GM21723 (cell line): ENCODE measurements around the gene TSPO.
A peak's percentile ranks its signal among the peaks of the same experiment; 100 is the strongest.
"Not testable (repeated sequence)": the region's sequence is repeated elsewhere in the genome, so short reads cannot be mapped to it uniquely, and the experiment has no call there.

Source experiments
- ATAC-seq: cut with Tn5 transposase; IDR thresholded peaks from one replicate; pipeline ENCODE4 v1.9.1; 2021; ENCODE audit warnings: mild to moderate bottlenecking, moderate library complexity; ENCODE audit not compliant: unreplicated experiment

Gene TSPO

DNA sequence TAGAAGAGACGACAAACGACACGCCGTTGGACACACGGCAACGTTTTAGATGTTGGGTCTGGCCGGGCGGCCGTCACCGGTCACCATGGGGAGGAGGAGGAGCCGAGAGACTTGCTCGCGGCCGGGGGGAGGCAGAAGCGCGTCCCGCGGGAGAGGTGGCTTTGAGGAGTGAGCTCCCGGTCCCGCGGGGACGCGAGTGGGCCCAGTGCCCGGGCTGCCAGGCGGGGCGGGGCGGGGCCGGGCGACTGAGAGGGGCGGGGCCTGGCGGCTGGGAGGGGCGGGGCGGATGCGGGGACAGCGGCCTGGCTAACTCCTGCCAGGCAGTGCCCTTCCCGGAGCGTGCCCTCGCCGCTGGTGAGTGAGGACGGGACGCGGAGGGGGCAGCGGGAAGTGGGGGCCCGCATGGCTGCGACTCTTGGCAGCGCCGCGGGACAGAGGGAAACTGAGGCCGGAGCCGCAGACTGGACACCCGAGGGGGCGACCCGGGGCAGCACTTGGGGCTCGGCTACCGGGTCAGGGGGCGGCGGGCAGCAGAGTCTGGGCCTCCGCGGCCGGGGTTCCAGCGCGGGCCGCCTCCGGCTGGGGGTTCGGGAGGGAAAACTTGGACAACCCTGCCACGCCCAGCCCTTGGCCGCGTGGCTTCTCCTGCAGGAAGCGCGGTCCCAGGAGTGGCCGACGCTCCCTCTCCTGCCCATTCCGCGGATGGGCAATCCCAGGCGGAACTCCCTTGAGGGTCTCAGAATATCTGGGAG lies at the start of gene TSPO:
Gene TSPO (plus strand): TSS at position 309 of the 752 bp plus-strand sequence. CDS start 7,680 bp downstream, outside the sequence.
- ATAC-seq: peak; percentile 46

DNA sequence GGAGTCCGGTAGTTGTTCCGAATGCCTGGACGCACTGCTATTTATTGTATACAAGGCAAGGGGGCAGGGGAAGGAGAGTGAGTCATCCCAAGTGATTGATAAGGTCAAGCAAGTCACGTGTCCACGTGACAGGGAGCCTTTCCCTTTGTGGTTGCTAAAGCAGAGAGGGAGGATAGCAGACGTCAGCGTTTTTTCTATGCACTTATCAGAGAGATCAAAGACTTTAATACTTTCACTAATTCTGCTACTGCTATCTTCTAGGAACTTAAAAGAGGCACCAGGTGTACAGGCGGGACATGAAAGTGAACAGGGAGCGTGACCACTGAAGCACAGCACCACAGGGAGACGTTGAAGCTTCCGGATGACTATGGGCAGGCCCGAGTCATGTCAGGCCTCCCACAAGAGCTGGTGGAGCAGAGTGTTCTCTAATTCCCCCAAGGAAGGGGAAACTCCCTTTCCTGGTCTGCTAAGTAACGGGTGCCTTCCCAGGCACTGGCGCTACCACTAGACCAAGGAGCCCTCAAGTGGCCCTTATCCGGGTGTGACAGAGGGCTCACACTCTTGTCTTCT lies 47.2 kb upstream of the TSPO start:
- ATAC-seq: not testable (repeated sequence)

DNA sequence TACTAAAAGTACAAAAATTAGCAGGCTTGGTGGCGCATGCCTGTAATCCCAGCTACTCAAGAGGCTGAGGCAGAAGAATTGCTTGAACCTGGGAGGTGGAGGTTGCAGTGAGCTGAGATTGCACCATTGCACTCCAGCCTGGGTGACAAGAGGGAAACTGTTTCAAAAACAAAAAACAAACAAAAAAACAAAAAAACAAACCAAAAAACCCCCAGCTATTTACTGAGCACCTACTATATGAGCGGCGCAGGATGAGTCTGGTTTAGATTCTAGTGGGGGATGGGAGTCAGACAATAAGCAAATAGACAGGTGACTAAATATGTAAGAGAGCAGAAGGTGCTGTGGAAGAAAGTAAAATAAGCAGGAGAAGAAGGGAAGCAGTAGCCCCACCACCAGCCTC lies 46.4 kb upstream of the TSPO start:
- ATAC-seq: not testable (repeated sequence)

DNA sequence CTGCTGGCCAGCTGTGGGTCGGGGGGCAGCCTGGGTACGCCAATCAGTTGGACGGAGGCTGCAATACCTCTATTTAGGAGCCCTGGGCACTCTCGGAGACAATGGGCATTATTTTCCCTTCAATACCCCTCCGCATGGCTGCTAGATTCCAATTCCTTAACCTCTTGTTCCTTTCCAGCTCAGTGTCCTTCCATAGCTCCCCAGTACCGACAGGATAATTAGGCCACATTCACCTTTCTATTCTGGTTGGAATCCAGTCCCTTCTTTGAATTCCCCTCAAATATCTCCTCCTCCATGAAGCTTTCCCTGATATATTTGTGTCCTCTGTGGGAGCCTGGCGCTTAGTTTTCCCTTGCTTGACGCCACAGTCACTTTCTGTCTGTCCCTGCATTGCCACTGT lies 45.1 kb upstream of the TSPO start:
- ATAC-seq: no peak

DNA sequence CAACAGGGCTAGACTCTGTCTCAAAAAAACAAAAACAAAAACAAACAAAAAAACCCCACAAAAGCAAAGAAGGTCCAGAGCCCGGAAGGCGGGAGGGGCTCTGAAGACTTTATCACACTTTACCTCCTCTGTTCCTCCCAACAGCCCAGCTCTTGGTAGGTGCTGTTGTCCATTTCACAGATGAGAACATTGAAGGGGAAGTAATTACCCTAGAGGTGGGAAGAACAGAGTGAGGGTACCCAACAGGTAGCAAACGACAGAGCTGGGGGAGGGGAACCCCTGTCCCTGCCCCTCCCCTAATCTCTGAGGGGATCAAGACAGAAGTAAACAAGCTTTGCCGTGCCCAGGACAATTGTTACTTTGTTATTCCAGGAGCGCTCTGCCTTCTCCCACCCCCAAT lies 41.8 kb upstream of the TSPO start:
- no peak for ATAC-seq

DNA sequence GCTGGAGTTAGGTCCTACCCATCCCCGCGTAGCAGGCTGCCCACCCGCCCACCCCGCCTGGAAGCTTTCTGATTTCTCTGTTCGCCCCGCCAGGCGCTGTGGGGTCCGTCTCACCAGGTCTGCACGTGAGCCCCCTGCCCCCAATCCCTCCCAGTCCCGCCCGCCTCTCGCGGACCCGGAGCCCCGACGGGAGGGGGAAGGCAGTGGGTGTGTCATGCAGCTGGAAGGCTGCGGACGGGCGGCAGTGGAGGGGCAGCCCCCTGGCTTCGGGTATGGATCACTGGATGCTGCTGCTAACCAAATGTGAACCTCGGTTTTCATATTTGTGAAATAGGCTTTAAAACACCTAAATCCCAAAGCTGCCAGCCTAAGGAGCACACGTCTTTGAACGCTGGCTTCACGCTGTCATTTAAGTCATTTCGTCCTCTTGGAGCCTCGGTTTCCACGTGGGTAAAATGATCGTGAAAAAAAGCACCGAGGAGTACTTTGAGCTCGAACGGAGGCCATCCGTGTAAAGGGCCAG lies 41.4 kb upstream of the TSPO start:
- no peak for ATAC-seq

DNA sequence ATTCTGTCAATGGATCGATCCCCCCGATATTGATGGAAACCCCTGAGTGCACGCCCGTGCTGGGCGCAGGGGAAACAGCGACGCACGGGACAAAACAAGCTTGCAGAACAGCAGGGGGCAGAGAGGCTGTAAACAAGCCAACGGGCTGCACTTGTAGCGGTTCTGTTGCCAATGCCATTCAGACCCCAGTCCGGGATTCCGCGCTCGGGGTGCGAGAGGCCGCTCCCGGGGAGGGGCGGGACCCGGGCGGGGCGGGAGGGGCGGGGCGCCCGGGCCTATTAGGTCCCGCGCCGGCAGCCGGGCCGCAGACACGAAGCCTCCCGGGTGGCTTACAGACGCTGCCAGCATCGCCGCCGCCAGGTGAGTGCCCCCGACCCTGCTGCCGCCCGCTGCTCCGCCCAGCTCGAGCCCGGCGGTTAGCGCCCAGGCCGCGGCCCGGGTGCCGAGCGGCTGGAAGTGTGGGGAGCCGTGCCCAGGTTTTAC lies 40.9 kb upstream of the TSPO start, which contains the start of gene BIK:
Gene BIK (plus strand): TSS at position 307 of the 483 bp plus-strand sequence. CDS start 13,273 bp downstream, outside the sequence.
- peak; percentile 47 for ATAC-seq

DNA sequence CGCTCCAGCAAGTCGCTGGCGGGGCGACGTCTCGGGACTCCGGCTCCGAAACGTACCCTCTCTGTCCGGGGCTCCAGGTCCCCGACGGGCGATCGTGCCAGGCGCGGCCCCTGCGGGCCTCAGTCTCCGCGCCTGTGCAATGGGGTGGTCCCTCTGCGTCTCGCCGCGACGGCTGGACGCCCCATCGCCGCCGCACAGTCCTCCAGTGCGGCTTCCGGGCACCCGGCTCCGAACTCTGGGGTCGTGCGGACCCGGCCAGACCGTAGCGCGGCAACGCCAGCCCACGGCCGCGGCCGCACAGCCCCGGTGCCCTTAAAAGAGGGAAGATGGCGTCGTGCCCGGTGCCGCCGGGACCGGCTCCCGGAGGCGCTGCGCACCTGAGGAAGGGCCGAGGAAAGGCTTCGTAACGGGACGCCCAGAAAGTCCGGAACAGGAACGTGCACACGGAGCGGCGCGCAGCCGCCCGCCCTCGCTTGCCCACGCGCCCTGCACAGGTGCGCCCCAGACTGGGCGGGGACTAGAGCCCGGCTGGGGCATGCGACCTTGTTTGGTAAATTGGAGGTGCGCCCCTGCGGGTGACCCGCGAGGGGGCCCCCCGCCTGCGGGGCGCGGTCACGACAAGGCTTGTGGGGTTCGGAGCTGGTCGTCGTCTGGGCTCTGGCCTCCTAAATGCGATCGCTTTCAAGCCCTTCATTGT lies 40.3 kb upstream of the TSPO start:
- peak; percentile 67 for ATAC-seq

DNA sequence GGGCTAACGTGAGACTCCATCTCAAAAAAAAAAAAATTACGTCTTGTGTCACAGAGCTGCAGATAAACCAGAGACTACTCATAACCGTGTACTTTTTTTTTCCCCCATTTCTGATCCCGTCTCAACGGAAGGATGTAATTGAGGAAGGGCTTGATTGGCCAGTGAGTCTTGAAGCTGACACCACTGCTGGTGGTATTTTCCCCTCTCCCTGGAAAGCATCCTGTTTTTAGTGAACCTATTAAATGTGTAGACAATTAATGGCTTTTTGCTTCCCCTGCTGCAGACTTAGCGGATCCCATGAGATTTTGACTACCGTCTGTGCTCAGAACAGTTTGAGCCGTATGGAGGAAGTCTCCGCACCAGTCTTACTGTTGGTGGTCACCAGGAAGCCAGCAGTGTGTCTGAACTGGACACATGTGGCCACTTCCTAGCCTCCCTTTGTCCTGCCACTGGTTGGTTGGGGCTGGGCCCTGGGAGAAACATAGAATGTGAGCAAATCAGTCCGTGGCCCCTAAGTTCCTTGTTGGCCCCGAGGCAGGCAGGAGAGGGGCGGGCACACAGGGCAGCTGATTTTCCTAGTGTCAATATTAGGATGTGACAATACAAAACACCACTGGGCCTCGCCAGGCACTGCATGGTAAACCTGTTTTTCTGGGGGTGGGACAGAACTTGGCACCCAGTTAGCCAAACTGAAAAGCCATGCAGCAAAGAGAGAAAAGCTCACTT lies 37.7 kb upstream of the TSPO start:
- no peak for ATAC-seq

DNA sequence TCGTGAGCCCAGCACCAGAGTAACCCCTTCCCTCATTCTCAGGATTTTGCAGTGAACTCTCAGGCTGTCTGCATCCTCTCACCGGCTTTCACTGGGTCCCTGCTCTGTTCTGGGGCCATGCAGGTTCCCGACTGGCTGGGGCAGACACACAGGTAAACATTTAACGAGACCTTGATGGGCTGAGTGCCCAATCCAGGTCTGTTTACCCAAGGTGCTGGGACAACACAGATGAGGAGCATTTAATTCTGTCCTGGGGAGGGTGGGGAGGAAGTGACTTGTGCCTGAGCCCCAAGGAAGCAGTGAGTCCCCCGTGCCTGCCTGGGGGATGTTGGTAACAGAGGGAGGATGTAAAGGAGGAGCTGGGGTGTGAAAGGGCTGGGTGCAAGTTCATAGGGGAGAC lies 36.4 kb upstream of the TSPO start:
- no peak for ATAC-seq

DNA sequence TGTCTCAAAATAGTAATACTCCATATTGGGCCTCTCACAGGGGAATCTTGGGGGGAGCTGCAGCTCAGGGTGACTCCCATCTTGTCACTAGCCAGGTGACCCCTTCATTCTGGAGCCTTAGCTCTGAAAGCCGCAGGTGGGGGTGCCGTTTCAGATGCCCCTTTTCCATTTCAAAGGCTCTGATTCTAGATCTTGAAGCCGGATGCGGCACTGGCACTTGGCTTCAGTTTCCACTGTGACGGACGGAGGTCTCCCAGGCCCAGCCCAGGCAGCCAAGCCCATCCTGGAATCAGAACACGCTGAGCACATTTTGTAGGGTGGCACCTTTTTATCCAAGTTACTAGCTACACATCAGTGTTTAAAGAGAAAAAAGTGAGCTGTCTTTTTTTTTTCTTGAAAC lies 34.4 kb upstream of the TSPO start:
- no peak for ATAC-seq

DNA sequence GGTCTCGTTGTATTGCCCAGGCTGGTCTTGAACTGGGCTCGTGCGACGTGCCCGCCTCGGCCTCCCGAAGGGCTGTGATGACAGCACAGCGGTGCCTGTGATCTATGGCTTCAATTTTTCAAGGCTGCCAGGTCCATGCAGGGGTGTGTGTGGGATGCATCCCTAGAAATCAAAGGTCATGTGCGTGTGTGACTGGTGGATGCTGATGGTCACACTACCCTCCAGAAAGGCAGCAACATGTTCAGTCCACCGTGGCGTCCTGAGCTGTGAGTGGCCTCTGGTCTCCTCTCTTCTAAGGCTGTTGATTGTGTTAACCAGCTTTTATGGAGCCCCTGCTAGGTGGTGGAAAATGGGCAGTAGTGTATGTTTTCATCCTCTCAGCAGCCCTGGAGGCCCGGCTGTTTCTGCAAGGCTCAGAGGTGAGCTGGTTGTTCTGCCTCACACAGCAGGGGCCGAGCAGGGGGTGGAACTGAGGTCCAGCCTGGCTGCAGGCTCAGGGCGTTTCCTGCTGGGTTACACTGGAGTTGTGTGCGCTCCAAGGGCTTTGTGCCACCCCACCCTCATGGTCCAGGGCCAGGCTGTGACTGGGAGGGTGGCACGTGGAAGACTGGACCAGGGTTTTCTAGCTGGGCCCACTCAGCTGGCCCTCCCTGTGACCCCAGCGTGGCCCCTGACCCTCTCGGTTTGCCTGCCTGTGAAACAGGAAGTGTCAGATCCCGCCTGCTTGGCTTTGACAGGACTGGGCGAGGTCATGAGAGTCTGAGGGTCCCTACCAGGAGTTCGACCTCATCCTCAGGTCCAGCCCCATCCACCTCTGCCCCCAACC lies 33.1 kb upstream of the TSPO start:
- no peak for ATAC-seq

DNA sequence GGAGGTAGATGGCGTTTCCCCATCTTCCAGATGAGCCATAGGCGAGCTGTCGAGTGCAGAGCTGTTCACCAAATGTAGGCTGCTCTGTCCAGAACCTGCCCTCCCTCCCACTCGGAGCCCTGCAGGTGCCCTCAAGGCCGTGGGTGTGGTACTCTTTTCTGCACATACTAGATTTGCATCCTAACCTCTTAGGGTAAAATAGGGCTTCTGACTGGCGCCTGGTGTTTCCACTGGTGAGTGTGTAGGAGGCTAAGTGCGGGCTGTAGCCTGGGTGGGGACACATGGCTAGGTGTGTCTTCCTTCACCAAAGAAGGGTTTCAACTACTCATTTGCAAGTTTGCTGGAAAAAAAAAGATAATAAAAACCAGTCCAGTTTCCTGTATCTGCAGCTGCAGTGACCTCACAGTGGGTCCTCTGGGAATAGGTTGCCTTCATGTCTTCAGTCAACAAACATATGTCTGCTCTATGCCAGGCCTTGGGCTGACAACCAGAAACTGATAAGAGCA lies 32.4 kb upstream of the TSPO start:
- ATAC-seq: peak; percentile 52

DNA sequence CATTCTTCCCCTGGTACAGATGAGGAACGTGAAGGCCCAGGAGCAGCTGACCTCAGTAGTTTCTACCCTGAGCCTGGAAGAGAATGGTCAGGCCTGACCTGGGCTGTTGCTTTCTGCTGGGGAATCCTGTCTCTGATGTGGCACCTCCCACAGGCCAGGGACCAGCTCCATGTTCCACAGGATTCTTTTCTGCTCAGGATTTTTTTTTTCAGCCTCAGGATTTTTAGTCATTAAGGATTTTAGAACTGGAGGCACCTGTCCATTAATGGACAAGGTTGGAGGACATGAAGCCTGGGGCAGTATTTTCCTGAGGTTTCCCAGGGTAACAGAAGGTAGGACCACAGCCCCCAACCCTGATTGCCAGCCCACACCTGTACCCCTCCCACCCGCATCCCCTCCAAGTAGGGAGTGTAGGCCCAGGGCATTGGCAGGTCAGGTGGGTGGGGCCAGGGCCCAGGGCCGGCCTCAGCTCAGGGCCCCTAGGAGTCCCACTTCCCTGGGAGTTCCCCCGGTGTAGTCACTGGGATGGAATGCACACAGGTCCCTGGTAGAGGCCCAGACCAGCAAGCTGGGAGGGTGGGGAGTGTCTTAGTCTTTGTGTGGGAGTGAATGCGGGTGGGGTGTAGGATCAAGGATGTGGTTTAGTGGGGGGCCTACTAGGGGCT lies 24.7 kb upstream of the TSPO start:
- ATAC-seq: no peak

DNA sequence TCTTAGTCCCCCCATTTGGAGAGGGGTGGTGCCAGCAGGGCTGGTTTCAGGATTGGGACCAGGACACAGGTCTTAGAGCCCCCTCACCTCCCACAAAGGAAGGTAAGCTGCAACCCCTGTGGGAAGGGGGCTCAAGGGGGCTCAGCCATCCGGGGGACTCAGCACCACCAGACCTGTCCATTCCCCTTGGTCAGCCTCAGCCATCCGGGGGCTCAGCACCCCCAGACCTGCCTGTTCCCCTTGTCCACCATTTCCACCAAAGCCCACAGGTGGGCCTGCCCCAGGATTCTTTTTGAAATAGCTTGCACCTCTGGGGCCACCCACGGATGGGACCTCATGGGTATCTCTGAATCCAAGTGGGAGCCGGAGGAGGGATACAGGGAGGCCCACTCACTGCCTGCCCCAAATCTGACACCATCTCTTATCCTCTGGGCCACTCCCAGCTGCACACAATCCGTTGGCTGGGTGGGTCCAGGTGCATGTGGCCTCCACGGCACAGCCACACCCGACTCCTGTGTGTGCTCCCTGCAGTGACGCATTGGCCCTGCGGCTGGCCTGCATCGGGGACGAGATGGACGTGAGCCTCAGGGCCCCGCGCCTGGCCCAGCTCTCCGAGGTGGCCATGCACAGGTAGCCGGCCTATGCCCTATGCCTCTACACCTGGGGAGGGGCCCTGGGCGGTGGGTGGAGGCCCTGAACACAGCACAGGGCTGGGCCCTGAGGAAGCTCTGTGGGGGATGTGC lies 24.0 kb upstream of the TSPO start:
- no peak for ATAC-seq

DNA sequence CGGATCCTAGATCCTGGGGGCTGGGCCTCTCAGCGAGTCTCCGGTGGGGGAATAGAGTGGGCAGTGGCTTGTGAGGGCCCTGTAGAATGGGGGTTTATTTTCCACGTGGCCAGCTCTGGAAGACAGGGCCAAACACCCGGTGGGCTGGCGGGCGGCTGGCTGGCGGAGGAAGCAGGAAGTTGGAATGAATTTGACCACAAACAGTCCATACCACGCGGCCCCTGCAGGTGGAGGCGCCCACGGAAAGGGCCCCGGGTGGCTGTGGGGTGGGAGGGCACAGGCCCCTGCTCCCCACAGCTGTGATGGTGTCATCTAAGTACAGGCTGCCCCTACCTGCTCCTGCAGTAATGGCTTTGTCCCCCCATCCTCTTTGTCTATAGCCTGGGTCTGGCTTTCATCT lies 23.2 kb upstream of the TSPO start:
- no peak for ATAC-seq

DNA sequence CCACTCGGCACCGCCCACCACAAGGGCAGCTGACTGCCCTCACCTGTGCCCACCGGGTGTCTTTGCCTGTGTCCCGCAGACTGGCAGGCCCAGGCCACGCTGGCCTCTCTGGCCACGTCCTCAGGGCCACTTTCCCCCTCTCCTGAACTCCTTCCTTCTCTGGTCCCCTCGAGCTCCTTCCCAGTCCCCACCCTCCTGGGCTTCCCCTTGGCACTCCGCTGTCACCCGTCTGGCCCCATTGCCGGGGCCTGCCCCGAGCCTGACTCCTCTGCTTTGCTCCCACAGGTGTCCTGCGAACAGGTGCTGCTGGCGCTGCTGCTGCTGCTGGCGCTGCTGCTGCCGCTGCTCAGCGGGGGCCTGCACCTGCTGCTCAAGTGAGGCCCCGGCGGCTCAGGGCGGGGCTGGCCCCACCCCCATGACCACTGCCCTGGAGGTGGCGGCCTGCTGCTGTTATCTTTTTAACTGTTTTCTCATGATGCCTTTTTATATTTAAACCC lies 22.4 kb upstream of the TSPO start:
- ATAC-seq: no peak
